AG10803 (cell line): ENCODE data around the gene BNIP2.

Source experiments
- DNase-seq: peaks from one replicate; pipeline ENCODE4 v3.0.0; 2010; ENCODE audit warnings: low read depth
- H3K4me3 ChIP-seq: 2 replicates; pipeline ENCODE4 v1.5.1; 2011; ENCODE audit warnings: mild to moderate bottlenecking, low read length, control low read depth
- CTCF ChIP-seq: conservative IDR thresholded peaks from 2 replicates; pipeline ENCODE4 v1.5.1; 2011; ENCODE audit warnings: mild to moderate bottlenecking, low read length, control low read depth, inconsistent platforms

BNIP2 gene

GRCh38 chr15:59721411-59721810 is 32.3 kb upstream of the BNIP2 start:
- no peak overlapping the region for H3K4me3 ChIP-seq
- no peak for DNase-seq
- TF ChIP-seq CTCF = no peak

- DNase-seq = no peak
- H3K4me3 ChIP-seq = no peak overlapping the region
- no peak for TF ChIP-seq CTCF
These were observed 24.1 kb upstream of the BNIP2 start for GRCh38 chr15:59713177-59713576.

DNA sequence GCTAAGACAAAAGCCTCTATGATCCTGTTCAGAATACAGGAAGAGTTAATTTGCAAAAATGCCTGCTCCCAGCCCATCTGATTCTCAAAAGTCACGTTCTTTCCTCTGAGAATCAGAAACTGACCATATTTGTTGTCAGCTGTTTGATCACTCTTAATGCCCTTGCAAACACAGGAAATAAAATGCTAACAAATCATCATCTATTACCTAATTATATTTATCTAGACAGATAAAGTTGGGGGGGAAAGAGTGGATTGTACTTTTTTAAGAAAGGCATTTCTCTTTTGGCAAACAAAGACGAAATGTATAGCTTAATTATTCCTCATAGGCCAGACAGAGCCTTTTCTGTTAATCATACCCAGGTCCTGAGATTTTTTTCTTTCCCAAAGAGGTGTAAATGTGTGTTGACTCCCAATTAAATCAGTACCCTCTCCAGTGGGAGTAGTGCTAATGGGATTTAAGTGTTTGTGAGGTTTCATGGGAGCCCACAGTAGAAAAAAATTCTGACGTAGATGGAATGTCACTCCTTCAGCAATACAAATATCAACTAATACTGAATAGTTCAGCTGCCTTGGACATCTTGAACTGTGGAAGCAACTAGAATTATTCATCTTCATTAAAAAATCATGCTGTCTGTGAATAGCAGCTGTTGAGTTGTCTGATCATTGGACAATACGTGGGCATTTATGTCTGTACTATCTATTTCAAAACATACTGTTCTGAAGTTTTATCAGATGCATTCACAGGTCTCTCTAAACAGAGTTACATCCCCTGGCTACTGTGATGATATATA is 22.5 kb upstream of the BNIP2 start:
- no peak for TF ChIP-seq CTCF
- DNase-seq = no peak
- H3K4me3 ChIP-seq = no peak overlapping the region

DNA sequence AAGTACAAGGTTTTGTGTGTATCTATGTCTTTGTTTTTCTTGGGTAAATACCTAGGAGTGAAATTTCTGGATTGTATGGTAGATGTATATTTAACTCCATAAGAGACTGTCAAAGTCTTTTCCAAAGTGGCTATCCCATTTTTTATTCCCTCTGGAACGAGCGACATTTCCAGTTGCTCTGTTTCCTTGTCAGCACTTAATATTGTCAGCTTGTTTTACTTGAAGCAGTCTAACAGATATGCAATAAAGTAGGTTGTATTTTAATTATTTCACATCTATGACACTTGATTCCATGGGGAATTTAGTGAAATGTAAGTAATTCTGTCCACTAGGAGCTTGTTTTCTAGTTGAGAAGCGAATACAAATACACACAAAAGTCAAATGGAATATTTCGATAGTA is 18.5 kb upstream of the BNIP2 start:
- TF ChIP-seq CTCF = no peak
- DNase-seq = no peak
- no peak overlapping the region for H3K4me3 ChIP-seq

GRCh38 chr15:59703979-59704796 is 15.1 kb upstream of the BNIP2 start:
- TF ChIP-seq CTCF = no peak
- no peak for DNase-seq
- H3K4me3 ChIP-seq = no peak overlapping the region

- TF ChIP-seq CTCF = no peak
- H3K4me3 ChIP-seq = no peak overlapping the region
- DNase-seq = no peak
These were observed 13.2 kb upstream of the BNIP2 start for GRCh38 chr15:59702351-59702750.

DNA sequence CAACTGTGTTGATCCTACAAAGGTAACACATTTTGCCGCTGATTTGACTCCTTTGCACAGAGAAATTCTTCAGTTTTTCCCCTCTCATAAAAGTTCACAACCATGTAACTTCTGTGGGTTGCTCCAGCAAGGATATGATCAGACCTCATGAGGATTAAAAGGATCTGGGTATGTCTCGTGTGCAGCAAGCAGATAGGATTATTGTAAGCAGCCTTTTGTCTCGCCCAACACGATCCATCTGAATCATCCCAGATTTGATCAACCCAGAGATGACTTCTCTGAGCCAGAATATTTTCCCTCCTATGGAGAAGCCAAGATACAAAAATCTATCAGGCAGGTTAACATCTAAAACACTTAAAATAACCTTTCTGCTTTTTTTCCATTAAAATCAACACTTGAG is 12.8 kb upstream of the BNIP2 start:
- DNase-seq = no peak

More for the DNA sequence above, 12.8 kb upstream of the BNIP2 start:
- no peak overlapping the region for H3K4me3 ChIP-seq
- TF ChIP-seq CTCF = no peak
